OCI-LY1 (cell line): ENCODE measurements around the gene SYPL1.

ENCODE experiments used
- H2AFZ ChIP-seq: fragments of 200-600 bp; sonication (generic), shearing (Covaris generic); 2 replicates; pipeline ENCODE4 v1.6.0; 2014; ENCODE audit warnings: antibody characterized with exemption, mild to moderate bottlenecking, low read length
- H3F3A ChIP-seq: fragments of 200-600 bp; sonication (generic), shearing (Covaris generic); 2 replicates; pipeline ENCODE4 v1.6.0; 2014; ENCODE audit warnings: mild to moderate bottlenecking, antibody characterized with exemption, low read length, moderate library complexity; ENCODE audit not compliant: insufficient read depth
- H3K27ac ChIP-seq: fragments of 200-600 bp; sonication (generic); 2 replicates; pipeline ENCODE4 v1.5.1; 2014; ENCODE audit warnings: low read length, mixed run types, mild to moderate bottlenecking, low read depth; ENCODE audit not compliant: poor library complexity, severe bottlenecking
- H3K27me3 ChIP-seq: fragments of 200-600 bp; sonication (generic); 2 replicates; pipeline ENCODE4 v1.6.0; 2014; ENCODE audit warnings: antibody characterized with exemption, mild to moderate bottlenecking, low read length, moderate library complexity; ENCODE audit not compliant: insufficient read depth
- H3K36me3 ChIP-seq: fragments of 200-600 bp; sonication (generic); 2 replicates; pipeline ENCODE4 v1.6.1; 2014; ENCODE audit warnings: mild to moderate bottlenecking, antibody characterized with exemption, low read length, moderate library complexity, mixed read lengths; ENCODE audit not compliant: insufficient read depth
- H3K4me1 ChIP-seq: fragments of 200-600 bp; sonication (generic); 2 replicates; pipeline ENCODE4 v1.5.1; 2014; ENCODE audit warnings: mild to moderate bottlenecking, low read length, moderate library complexity; ENCODE audit not compliant: insufficient read depth, severe bottlenecking
- H3K4me2 ChIP-seq: fragments of 200-600 bp; sonication (generic), shearing (Covaris generic); 2 replicates; pipeline ENCODE4 v1.6.1; 2014; ENCODE audit warnings: low read length
- H3K4me3 ChIP-seq: fragments of 200-600 bp; sonication (generic); 2 replicates; pipeline ENCODE4 v1.5.1; 2014; ENCODE audit warnings: low read length, low read depth, mild to moderate bottlenecking, mixed read lengths; ENCODE audit not compliant: poor library complexity, severe bottlenecking
- H3K79me2 ChIP-seq: fragments of 200-600 bp; shearing (Covaris generic); 2 replicates; pipeline ENCODE4 v1.6.1; 2016; ENCODE audit warnings: mixed run types, low read length, mixed read lengths; ENCODE audit not compliant: insufficient read depth
- H3K9ac ChIP-seq: fragments of 200-600 bp; sonication (generic), shearing (Covaris generic); 2 replicates; pipeline ENCODE4 v1.6.1; 2014; ENCODE audit warnings: mild to moderate bottlenecking, low read length, mixed read lengths
- H3K9me2 ChIP-seq: fragments of 200-600 bp; sonication (generic), shearing (Covaris generic); 2 replicates; pipeline ENCODE4 v1.6.1; 2014; ENCODE audit warnings: low read depth, mild to moderate bottlenecking, low read length, mixed read lengths
- H3K9me3 ChIP-seq: fragments of 200-600 bp; shearing (Covaris generic); 2 replicates; pipeline ENCODE4 v1.6.1; 2014; ENCODE audit warnings: low read length, mixed read lengths
- H4K20me1 ChIP-seq: fragments of 200-600 bp; sonication (generic), shearing (Covaris generic); 2 replicates; pipeline ENCODE4 v1.6.0; 2016; ENCODE audit warnings: mild to moderate bottlenecking, low read length; ENCODE audit not compliant: insufficient read depth
- EZH2 ChIP-seq: fragments of 200-600 bp; sonication (generic), shearing (Covaris generic); IDR thresholded peaks from 2 replicates; pipeline ENCODE4 v1.8.0; 2017; ENCODE audit warnings: borderline replicate concordance, mixed run types, mild to moderate bottlenecking, antibody characterized with exemption, low read length, moderate library complexity, mixed read lengths
- TF ChIP-seq, protein P1 (sequence below): fragments of 200-600 bp; sonication (generic), shearing (Covaris generic); IDR thresholded peaks from 2 replicates; pipeline ENCODE4 v1.5.1; 2017; ENCODE audit warnings: mild to moderate bottlenecking, antibody characterized with exemption, low read length, moderate library complexity, mixed read lengths

The SYPL1 gene

DNA sequence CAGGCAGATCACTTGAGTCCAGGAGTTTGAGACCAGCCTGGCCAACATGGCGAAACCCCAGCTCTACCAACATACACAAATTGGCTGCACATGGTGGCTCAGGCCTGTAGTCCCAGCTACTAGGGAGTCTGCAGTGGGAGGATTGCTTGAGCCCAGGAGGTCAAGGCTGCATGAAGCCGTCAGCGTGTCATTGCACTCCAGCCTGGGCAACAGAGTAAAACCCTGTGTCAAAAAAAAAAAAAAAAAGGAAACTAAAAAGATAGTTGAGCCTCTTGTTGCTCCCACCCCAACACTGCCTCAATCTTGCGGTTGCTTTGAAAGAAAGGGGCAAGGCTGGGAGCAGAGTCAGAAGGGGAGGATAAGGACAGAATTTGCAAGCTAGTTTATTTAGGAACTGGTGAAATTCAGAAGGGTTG is 69.9 kb downstream of the SYPL1 start:
- H3F3A ChIP-seq: no peaks in the 10 kb centered on the region
- no peak overlapping the region; the same call in 1 of the 2 replicates for H3K4me2 ChIP-seq
- no peaks in the 10 kb centered on the region for H3K9me2 ChIP-seq
- no peak overlapping the region for H2AFZ ChIP-seq
- H4K20me1 ChIP-seq: no peaks in the 10 kb centered on the region
- no peaks in the 10 kb centered on the region for H3K79me2 ChIP-seq
- no peak for TF ChIP-seq EZH2
- TF ChIP-seq, protein P1, sequence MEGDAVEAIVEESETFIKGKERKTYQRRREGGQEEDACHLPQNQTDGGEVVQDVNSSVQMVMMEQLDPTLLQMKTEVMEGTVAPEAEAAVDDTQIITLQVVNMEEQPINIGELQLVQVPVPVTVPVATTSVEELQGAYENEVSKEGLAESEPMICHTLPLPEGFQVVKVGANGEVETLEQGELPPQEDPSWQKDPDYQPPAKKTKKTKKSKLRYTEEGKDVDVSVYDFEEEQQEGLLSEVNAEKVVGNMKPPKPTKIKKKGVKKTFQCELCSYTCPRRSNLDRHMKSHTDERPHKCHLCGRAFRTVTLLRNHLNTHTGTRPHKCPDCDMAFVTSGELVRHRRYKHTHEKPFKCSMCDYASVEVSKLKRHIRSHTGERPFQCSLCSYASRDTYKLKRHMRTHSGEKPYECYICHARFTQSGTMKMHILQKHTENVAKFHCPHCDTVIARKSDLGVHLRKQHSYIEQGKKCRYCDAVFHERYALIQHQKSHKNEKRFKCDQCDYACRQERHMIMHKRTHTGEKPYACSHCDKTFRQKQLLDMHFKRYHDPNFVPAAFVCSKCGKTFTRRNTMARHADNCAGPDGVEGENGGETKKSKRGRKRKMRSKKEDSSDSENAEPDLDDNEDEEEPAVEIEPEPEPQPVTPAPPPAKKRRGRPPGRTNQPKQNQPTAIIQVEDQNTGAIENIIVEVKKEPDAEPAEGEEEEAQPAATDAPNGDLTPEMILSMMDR: no peak
- H3K27me3 ChIP-seq: no peaks in the 10 kb centered on the region
- H3K4me1 ChIP-seq: peaks cover 11% of the 10 kb centered on the region
- H3K9me3 ChIP-seq: no peaks in the 10 kb centered on the region
- H3K4me3 ChIP-seq: no peak overlapping the region
- H3K27ac ChIP-seq: no peak overlapping the region
- H3K9ac ChIP-seq: no peak overlapping the region
- H3K36me3 ChIP-seq: no peaks in the 10 kb centered on the region

DNA sequence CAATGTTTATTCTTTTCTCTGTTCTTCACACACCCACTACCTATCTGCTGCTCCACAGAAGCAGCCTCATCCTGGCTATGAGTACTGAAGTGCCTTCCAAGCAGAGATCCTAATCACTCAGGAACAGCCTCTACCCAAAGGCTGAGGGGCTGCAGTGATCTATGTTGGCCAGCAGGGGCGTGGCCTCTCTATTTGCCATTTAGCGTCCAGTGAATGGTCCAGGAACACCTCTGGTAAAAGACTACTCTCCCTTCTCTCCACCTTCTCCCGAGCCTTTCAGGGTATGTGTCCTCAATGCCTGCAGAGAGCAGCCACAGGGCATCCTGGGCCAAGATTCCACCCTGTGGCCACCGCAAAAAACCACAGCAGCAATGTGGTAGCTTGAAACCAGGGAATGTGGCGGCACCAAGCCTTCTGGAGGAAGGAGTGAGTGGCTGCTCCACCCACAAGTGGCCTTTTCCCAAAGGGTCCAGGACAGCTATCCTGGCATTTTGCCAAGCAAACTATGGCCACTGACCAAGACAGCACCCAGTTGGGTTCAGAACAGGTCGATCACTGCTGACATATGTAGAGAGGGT is 70.9 kb downstream of the SYPL1 start:
- no peak overlapping the region for H3K4me2 ChIP-seq
- H3K27ac ChIP-seq: no peak overlapping the region

More for the DNA sequence above, 70.9 kb downstream of the SYPL1 start:
- H3K79me2 ChIP-seq: no peaks in the 10 kb centered on the region
- no peaks in the 10 kb centered on the region for H3K27me3 ChIP-seq
- H3K4me1 ChIP-seq: peaks cover 11% of the 10 kb centered on the region
- H4K20me1 ChIP-seq: no peaks in the 10 kb centered on the region
- no peak for TF ChIP-seq EZH2
- TF ChIP-seq, protein P1: peak; percentile 96
- no peak overlapping the region for H3K9ac ChIP-seq
- no peak overlapping the region for H2AFZ ChIP-seq
- no peaks in the 10 kb centered on the region for H3K36me3 ChIP-seq
- no peak overlapping the region for H3K4me3 ChIP-seq
- no peaks in the 10 kb centered on the region for H3K9me2 ChIP-seq
- H3F3A ChIP-seq: no peaks in the 10 kb centered on the region
- H3K9me3 ChIP-seq: no peaks in the 10 kb centered on the region
